ENCODE data around the gene TECTB.

GRCh38 chr10:112338957-112339356 lies 55.8 kb downstream of the TECTB start:
- TF ChIP-seq POLR2A (IDR thresholded peaks at IDR 0.05) = no peak
- TF ChIP-seq, protein P1, sequence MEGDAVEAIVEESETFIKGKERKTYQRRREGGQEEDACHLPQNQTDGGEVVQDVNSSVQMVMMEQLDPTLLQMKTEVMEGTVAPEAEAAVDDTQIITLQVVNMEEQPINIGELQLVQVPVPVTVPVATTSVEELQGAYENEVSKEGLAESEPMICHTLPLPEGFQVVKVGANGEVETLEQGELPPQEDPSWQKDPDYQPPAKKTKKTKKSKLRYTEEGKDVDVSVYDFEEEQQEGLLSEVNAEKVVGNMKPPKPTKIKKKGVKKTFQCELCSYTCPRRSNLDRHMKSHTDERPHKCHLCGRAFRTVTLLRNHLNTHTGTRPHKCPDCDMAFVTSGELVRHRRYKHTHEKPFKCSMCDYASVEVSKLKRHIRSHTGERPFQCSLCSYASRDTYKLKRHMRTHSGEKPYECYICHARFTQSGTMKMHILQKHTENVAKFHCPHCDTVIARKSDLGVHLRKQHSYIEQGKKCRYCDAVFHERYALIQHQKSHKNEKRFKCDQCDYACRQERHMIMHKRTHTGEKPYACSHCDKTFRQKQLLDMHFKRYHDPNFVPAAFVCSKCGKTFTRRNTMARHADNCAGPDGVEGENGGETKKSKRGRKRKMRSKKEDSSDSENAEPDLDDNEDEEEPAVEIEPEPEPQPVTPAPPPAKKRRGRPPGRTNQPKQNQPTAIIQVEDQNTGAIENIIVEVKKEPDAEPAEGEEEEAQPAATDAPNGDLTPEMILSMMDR (IDR thresholded peaks at IDR 0.05) = no peak
